Middle frontal gyrus (tissue), 1 donor: ENCODE results near the gene SCN4B.

Experiments
- DNase-seq: peaks from one replicate; pipeline ENCODE4 v3.0.0-alpha.2; 2015; ENCODE audit warnings: low spot score; ENCODE audit errors: extremely low spot score

Gene SCN4B

GRCh38 chr11:118129471-118130172, 23.0 kb downstream of the SCN4B start:
- DNase-seq, result no peak

- no peak for DNase-seq
Observed at GRCh38 chr11:118128721-118129470, 23.7 kb downstream of the SCN4B start.

- DNase-seq, result no peak
Observed at GRCh38 chr11:118128310-118128709, 24.3 kb downstream of the SCN4B start.

- DNase-seq, result no peak
Observed at GRCh38 chr11:118126082-118126838, 26.4 kb downstream of the SCN4B start.

- no peak for DNase-seq
Observed at GRCh38 chr11:118124929-118125535, 27.6 kb downstream of the SCN4B start.

- DNase-seq, result no peak
Observed at GRCh38 chr11:118120793-118121192, 31.8 kb downstream of the SCN4B start.

GRCh38 chr11:118117790-118118601, 34.6 kb downstream of the SCN4B start:
- no peak for DNase-seq

- no peak for DNase-seq
Observed at GRCh38 chr11:118115048-118115447, 37.6 kb downstream of the SCN4B start.

- no peak for DNase-seq
Observed at GRCh38 chr11:118114266-118114665, 38.4 kb downstream of the SCN4B start.

GRCh38 chr11:118112711-118113430, 39.8 kb downstream of the SCN4B start:
- no peak for DNase-seq

- DNase-seq, result no peak
Observed at GRCh38 chr11:118111744-118112035, 40.9 kb downstream of the SCN4B start.

GRCh38 chr11:118111019-118111743, 41.4 kb downstream of the SCN4B start:
- DNase-seq, result no peak

- no peak for DNase-seq
Observed at GRCh38 chr11:118109231-118109630, 43.4 kb downstream of the SCN4B start.

- no peak for DNase-seq
Observed at GRCh38 chr11:118108513-118108912, 44.1 kb downstream of the SCN4B start.

GRCh38 chr11:118106789-118107335, 45.8 kb downstream of the SCN4B start:
- no peak for DNase-seq

GRCh38 chr11:118105657-118106305, 46.8 kb downstream of the SCN4B start:
- no peak for DNase-seq

- DNase-seq, result no peak
Observed at GRCh38 chr11:118104491-118104890, 48.1 kb downstream of the SCN4B start.

GRCh38 chr11:118102721-118103261, 49.8 kb downstream of the SCN4B start:
- no peak for DNase-seq
